GM23338 (cell line): ENCODE data around the gene MRNIP. TPM values are rescaled to one million over a fixed set of nuclear protein-coding genes. Genes with fewer than 3 reads are reported as not detected.
A peak's percentile ranks its signal among the peaks of the same experiment; 100 is the strongest.

Experiments used
- ATAC-seq: fragments of 200-7000 bp; cut with Tn5 transposase; 3 replicates; pipeline ENCODE4 v1.9.1; 2020
- DNase-seq: peaks from one replicate; pipeline ENCODE4 v3.0.0-alpha.2; 2015; ENCODE audit warnings: low spot score
- H2AFZ ChIP-seq: fragments of 200-600 bp; sonication (generic); 2 replicates; pipeline ENCODE4 v1.8.0; 2016; ENCODE audit warnings: antibody characterized with exemption, mild to moderate bottlenecking, moderate library complexity
- H3F3A ChIP-seq: fragments of 200-600 bp; sonication (generic); replicated peaks from 2 replicates; pipeline ENCODE4 v1.8.0; 2017; ENCODE audit warnings: antibody characterized with exemption, mixed run types, low read depth
- H3K27ac ChIP-seq: fragments of 200-600 bp; sonication (generic); 2 replicates; pipeline ENCODE4 v1.6.1; 2016; ENCODE audit warnings: low read depth
- H3K27me3 ChIP-seq: fragments of 200-600 bp; sonication (generic); 2 replicates; pipeline ENCODE4 v1.8.0; 2016; ENCODE audit warnings: mild to moderate bottlenecking, mixed run types, moderate library complexity; ENCODE audit not compliant: insufficient read depth
- H3K36me3 ChIP-seq: fragments of 200-600 bp; sonication (generic); 2 replicates; pipeline ENCODE4 v1.8.0; 2016; ENCODE audit warnings: mild to moderate bottlenecking; ENCODE audit not compliant: insufficient read depth
- H3K4me1 ChIP-seq: fragments of 200-600 bp; sonication (generic); 2 replicates; pipeline ENCODE4 v1.8.0; 2016; ENCODE audit warnings: mild to moderate bottlenecking, moderate library complexity; ENCODE audit not compliant: insufficient read depth
- H3K4me2 ChIP-seq: fragments of 200-600 bp; sonication (generic); 2 replicates; pipeline ENCODE4 v1.7.1; 2017; ENCODE audit warnings: mixed run types
- H3K4me3 ChIP-seq: fragments of 200-600 bp; sonication (generic); 2 replicates; pipeline ENCODE4 v1.6.1; 2016; ENCODE audit warnings: mixed run types
- H3K79me2 ChIP-seq: fragments of 200-600 bp; sonication (generic); replicated peaks from 2 replicates; pipeline ENCODE4 v1.8.0; 2017; ENCODE audit warnings: mild to moderate bottlenecking; ENCODE audit not compliant: insufficient read depth
- H3K9me2 ChIP-seq: fragments of 200-600 bp; sonication (generic); 2 replicates; pipeline ENCODE4 v1.8.0; 2017; ENCODE audit not compliant: insufficient read depth
- H4K20me1 ChIP-seq: fragments of 200-600 bp; sonication (generic); replicated peaks from 2 replicates; pipeline ENCODE4 v1.8.0; 2017; ENCODE audit warnings: mild to moderate bottlenecking; ENCODE audit not compliant: insufficient read depth
- H3K27ac Mint-ChIP-seq: 2 replicates; pipeline ENCODE4 v1.8.0; 2020; ENCODE audit warnings: inconsistent platforms, mild to moderate bottlenecking, moderate library complexity, mixed read lengths
- H3K27me3 Mint-ChIP-seq: 3 replicates; pipeline ENCODE4 v1.8.0; 2022; ENCODE audit warnings: low read depth, mild to moderate bottlenecking, moderate library complexity, mixed read lengths, inconsistent platforms; ENCODE audit not compliant: insufficient read depth, poor library complexity
- H3K36me3 Mint-ChIP-seq: 3 replicates; pipeline ENCODE4 v1.8.0; 2021; ENCODE audit warnings: low read depth, mild to moderate bottlenecking, inconsistent platforms, moderate library complexity, mixed read lengths
- H3K4me1 Mint-ChIP-seq: 3 replicates; pipeline ENCODE4 v1.8.0; 2020; ENCODE audit warnings: mild to moderate bottlenecking, inconsistent platforms, mixed read lengths
- H3K4me3 Mint-ChIP-seq: 3 replicates; pipeline ENCODE4 v1.8.0; 2021; ENCODE audit warnings: moderate library complexity, mild to moderate bottlenecking, inconsistent platforms, mixed read lengths
- H3K9me3 Mint-ChIP-seq: 3 replicates; pipeline ENCODE4 v1.8.0; 2020; ENCODE audit warnings: moderate library complexity, mild to moderate bottlenecking, inconsistent platforms, mixed read lengths
- CREB1 ChIP-seq: fragments of 250-450 bp; sonication (Bioruptor Pico); IDR thresholded peaks from 2 replicates; pipeline ENCODE4 v1.5.0; 2020; ENCODE audit warnings: low read depth, mild to moderate bottlenecking, moderate library complexity
- CTCF ChIP-seq, 2 experiments: fragments of 200-600 bp in 1 of 2; sonication (generic) in 1 of 2; conservative IDR thresholded peaks; 2 replicates each; pipeline versions ENCODE4 v1.5.1 to v1.6.1; 2016 to 2017; ENCODE audit warnings: antibody characterized with exemption in 2 of 2, low read depth in 2 of 2, mild to moderate bottlenecking in 2 of 2, moderate library complexity in 1 of 2
- ETS1 ChIP-seq: IDR thresholded peaks from 2 replicates; pipeline ENCODE4 v1.6.1; 2016; ENCODE audit warnings: antibody characterized with exemption
- EZH2 ChIP-seq: fragments of 200-600 bp; sonication (generic); IDR thresholded peaks from one replicate; pipeline ENCODE4 v1.8.0; 2017; ENCODE audit warnings: antibody characterized with exemption, mild to moderate bottlenecking, low read depth; ENCODE audit not compliant: unreplicated experiment
- NANOG ChIP-seq: IDR thresholded peaks from 2 replicates; pipeline ENCODE4 v1.6.1; 2016; ENCODE audit warnings: antibody characterized with exemption, borderline replicate concordance
- POLR2AphosphoS5 ChIP-seq: IDR thresholded peaks from 2 replicates; pipeline ENCODE4 v1.6.1; 2016; ENCODE audit warnings: antibody characterized with exemption, low read depth
- REST ChIP-seq: IDR thresholded peaks from one replicate; pipeline ENCODE4 v1.6.1; 2018; ENCODE audit warnings: antibody characterized with exemption; ENCODE audit not compliant: unreplicated experiment
- STAT1 ChIP-seq: IDR thresholded peaks from one replicate; pipeline ENCODE4 v1.6.1; 2016; ENCODE audit warnings: antibody characterized with exemption; ENCODE audit not compliant: unreplicated experiment
- ZNF331 ChIP-seq: fragments of 250-450 bp; sonication (Bioruptor Pico); IDR thresholded peaks from 2 replicates; pipeline ENCODE4 v1.5.0; 2020; ENCODE audit warnings: low read depth, mild to moderate bottlenecking, moderate library complexity
- ZNF462 ChIP-seq: fragments of 250-450 bp; sonication (Bioruptor Pico); IDR thresholded peaks from 2 replicates; pipeline ENCODE4 v1.5.0; 2020; ENCODE audit warnings: mild to moderate bottlenecking, moderate library complexity
- polyA plus RNA-seq: library from polyadenylated mRNA; unstranded; fragments of >200 nt; fragmentation: Nextera tagmentation; extraction: Ambion mirVana; gene quantifications from 2 replicates; pipeline ENCODE4 v1.2.1, GENCODE V29; 2016
- total RNA-seq: library from RNA; depleted of rRNA; stranded (reverse); fragments of >200 nt; shearing (Covaris generic); gene quantifications from 2 replicates; pipeline ENCODE4 v1.2.3, GENCODE V29; 2014

Gene MRNIP
- total and polyA plus RNA-seq, 2 experiments from 2014 or later = 18.2 to 34.4 TPM

GRCh38 chr5:179805070-179805528 lies 53.5 kb downstream of the MRNIP start (continued):
- TF ChIP-seq ETS1 (no peak), ZNF462 (CRISPR knock-in tag) (no peak), ZNF331 (CRISPR knock-in tag) (no peak), POLR2AphosphoS5 (no peak), NANOG (no peak), EZH2 (no peak)

GRCh38 chr5:179804555-179804947 lies 54.1 kb downstream of the MRNIP start:
- ATAC-seq (no peak), DNase-seq (no peak)
- no peak overlapping the region for H3K27ac ChIP-seq
- Mint-ChIP-seq H3K27ac (no peak overlapping the region), H3K27me3 (peaks cover 30% of the 10 kb centered on the region), H3K4me3 (peak overlapping the region; percentile 80), H3K9me3 (no peaks in the 10 kb centered on the region), H3K4me1 (peaks cover 30% of the 10 kb centered on the region), H3K36me3 (peaks cover 12% of the 10 kb centered on the region)
- H3F3A ChIP-seq = peaks cover 6% of the 10 kb centered on the region
- no peak overlapping the region for H2AFZ ChIP-seq
- H4K20me1 ChIP-seq = peaks cover 17% of the 10 kb centered on the region
- no peaks in the 10 kb centered on the region; the same call in 1 of the 2 replicates for H3K36me3 ChIP-seq
- H3K9me2 ChIP-seq = no peaks in the 10 kb centered on the region
- no peaks in the 10 kb centered on the region for H3K27me3 ChIP-seq
- H3K4me2 ChIP-seq = peak overlapping the region; percentile 92
- H3K4me1 ChIP-seq = peaks cover 8% of the 10 kb centered on the region
- peaks cover 22% of the 10 kb centered on the region for H3K79me2 ChIP-seq
- H3K4me3 ChIP-seq = no peak overlapping the region
- TF ChIP-seq STAT1 (no peak), ETS1 (no peak), CREB1 (no peak), REST (no peak), CTCF (conservative IDR thresholded peaks at IDR 0.05; ENCODE audit: low read depth in 2 of 2) (no peak), ZNF331 (CRISPR knock-in tag) (no peak)
